GM21723 (cell line): ENCODE data around the gene PDXDC1.
"Not testable (repeated sequence)": the region's sequence is repeated elsewhere in the genome, so short reads cannot be mapped to it uniquely, and the experiment has no call there.

ENCODE experiments used
- ATAC-seq: cut with Tn5 transposase; IDR thresholded peaks from one replicate; pipeline ENCODE4 v1.9.1; 2021; ENCODE audit warnings: mild to moderate bottlenecking, moderate library complexity; ENCODE audit not compliant: unreplicated experiment

The PDXDC1 gene

GRCh38 chr16:15132719-15133428 lies 158.0 kb downstream of the PDXDC1 start:
- ATAC-seq: not testable (repeated sequence)

- not testable (repeated sequence) for ATAC-seq
These were observed 158.7 kb downstream of the PDXDC1 start for GRCh38 chr16:15133554-15133953.

- ATAC-seq: not testable (repeated sequence)
These were observed 160.1 kb downstream of the PDXDC1 start for GRCh38 chr16:15134752-15135482.

- ATAC-seq: not testable (repeated sequence)
These were observed 160.9 kb downstream of the PDXDC1 start for GRCh38 chr16:15135483-15136360.

- ATAC-seq: not testable (repeated sequence)
These were observed 162.7 kb downstream of the PDXDC1 start for GRCh38 chr16:15137514-15137913.

- not testable (repeated sequence) for ATAC-seq
These were observed 165.9 kb downstream of the PDXDC1 start for GRCh38 chr16:15140444-15141365.

GRCh38 chr16:15141586-15141985 lies 166.8 kb downstream of the PDXDC1 start:
- ATAC-seq: no peak

DNA sequence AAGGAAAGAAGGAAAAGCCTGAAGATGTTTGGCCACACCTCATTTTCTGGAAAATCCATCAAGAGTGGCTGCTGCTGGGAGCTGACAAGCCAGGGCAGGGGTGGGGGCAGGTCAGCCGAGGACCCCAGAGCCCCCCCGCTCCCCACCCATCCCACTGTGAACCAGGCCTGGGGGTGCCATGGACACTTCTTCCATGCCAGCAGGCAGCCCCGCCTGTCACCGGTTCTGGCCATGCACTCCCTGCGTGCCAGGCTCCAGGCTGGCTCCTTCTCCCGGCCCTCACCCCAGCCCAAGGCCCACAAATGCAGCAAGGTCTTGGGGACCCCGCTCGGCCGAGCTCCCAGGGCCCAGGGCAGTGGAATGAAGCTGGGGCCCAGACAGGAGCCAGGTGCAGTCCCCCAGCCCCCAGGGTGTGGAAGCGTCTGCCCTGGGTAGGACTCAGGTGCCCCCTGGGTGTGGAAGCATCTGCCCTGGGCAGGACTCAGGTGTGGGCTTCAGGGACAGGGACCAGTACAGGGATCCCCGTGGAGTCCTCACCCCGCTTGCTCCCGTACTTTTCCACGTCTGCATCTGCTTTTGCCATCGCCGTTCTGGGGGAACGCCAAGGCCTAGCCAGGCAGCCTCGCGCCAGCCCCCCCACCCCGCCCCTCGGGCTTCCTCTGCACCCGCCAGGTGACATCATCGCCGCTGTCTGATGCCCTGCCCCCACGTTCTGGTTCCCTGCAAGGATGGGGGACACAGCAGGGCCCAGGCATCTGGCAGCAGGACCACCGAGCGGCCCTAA lies 167.5 kb downstream of the PDXDC1 start:
- not testable (repeated sequence) for ATAC-seq

- ATAC-seq: not testable (repeated sequence)
These were observed 168.2 kb downstream of the PDXDC1 start for GRCh38 chr16:15142891-15143600.

DNA sequence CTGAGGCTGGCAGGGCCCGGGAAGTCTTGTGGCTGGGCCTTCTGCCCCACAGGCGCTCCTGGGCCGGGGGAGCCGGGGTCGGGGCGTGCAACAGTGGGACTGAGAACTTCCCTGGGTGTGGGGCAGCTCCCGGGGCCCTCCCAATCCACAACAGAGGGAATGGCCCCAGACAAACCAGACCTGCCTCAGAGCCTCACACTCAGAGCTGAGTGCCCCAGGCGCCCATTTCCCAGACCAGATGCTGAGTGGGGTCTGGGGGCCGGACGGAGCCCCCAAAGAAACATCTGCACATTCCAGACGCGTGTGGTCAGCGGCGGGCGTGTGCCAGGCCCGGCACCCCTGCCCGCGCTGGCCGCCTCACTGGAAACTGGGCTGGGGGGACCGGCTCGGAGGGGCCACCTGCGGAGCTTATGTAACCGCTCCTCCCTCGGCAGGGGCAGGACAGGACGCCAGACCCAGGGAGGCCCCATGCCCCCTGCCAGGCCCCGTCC lies 168.8 kb downstream of the PDXDC1 start:
- ATAC-seq: not testable (repeated sequence)

DNA sequence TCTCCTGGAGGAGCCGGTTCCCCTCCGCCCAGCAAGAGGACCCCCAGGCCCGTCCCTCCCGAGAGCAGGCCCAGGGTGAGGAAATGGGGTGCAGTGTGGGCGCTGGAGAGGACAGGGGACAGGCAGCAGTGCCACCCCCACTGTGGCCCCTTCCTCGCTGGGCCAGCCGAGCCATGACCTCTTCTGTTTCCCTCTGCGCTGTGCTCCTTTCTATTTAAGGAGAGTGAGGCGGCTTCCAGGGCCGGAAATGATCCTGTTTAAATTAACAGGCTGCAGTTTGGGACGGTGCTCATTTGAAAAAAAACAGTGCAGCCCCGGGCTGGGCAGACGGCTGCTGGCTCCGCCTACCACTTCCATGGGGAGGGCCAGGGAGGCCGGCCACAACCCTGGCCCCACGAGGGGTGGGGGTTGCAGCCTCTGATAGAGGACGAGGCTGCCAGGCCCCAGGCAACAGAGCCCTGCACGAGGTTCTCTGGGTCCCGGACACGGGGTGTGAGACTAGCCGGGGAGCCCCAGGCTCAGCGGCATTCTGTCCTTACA lies 169.3 kb downstream of the PDXDC1 start:
- ATAC-seq: not testable (repeated sequence)

- ATAC-seq: not testable (repeated sequence)
These were observed 170.1 kb downstream of the PDXDC1 start for GRCh38 chr16:15144781-15145417.

GRCh38 chr16:15145418-15146263 lies 170.8 kb downstream of the PDXDC1 start:
- not testable (repeated sequence) for ATAC-seq

- not testable (repeated sequence) for ATAC-seq
These were observed 171.4 kb downstream of the PDXDC1 start for GRCh38 chr16:15146264-15146662.

DNA sequence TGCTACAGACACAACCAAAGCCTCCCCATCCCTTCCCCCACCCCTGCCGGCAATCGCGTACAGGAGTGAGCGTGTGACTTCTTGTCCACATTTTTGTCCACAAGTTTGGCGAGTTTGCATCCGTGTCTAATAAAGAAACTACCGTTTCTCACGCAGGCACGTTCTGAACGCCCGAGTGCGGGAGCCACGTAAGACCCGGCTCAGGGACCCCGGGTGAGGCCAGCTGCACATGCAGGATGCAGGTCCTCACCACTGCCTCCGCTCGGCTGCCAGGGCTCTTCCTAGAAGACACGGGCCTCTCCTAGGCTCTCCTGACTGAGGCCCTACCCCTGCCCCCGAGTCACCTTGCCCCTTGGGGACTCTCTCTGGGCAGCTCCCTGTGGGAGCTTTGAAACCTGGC lies 174.0 kb downstream of the PDXDC1 start:
- not testable (repeated sequence) for ATAC-seq

DNA sequence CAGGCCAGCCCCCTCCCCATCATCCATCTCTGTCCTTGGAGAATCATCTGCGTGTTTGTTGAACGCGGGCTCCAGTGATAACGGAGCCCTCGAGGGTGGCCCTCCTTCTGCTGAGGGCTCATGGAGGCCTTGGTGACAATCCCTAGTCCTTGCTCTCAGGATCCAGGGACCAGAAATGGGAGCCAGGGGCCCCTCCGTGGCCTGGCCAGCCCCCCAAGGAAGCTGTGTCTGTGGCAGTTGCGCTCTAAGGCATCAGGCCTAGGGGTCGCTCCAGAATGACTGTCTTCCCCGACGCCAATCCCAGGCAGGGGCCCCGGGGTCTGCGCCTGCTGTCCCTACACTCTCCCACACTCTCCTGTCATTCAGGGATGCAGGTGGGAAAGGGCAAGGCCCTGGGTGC lies 174.4 kb downstream of the PDXDC1 start:
- not testable (repeated sequence) for ATAC-seq

- ATAC-seq: not testable (repeated sequence)
These were observed 179.2 kb downstream of the PDXDC1 start for GRCh38 chr16:15154005-15154404.
